ENCODE data around the gene NPHP3.

GRCh38 chr3:132635052-132635451 lies 87.2 kb downstream of the NPHP3 start:
- TF ChIP-seq CTCF (IDR thresholded peaks at IDR 0.05) (no peak), EZH2 (IDR thresholded peaks at IDR 0.05; ENCODE audit: borderline replicate concordance, insufficient read depth, low read depth, low read length, poor library complexity, severe bottlenecking) (no peak)

Measured in B cell (primary cell).